ENCODE data around the gene CACNA1I.

DNA sequence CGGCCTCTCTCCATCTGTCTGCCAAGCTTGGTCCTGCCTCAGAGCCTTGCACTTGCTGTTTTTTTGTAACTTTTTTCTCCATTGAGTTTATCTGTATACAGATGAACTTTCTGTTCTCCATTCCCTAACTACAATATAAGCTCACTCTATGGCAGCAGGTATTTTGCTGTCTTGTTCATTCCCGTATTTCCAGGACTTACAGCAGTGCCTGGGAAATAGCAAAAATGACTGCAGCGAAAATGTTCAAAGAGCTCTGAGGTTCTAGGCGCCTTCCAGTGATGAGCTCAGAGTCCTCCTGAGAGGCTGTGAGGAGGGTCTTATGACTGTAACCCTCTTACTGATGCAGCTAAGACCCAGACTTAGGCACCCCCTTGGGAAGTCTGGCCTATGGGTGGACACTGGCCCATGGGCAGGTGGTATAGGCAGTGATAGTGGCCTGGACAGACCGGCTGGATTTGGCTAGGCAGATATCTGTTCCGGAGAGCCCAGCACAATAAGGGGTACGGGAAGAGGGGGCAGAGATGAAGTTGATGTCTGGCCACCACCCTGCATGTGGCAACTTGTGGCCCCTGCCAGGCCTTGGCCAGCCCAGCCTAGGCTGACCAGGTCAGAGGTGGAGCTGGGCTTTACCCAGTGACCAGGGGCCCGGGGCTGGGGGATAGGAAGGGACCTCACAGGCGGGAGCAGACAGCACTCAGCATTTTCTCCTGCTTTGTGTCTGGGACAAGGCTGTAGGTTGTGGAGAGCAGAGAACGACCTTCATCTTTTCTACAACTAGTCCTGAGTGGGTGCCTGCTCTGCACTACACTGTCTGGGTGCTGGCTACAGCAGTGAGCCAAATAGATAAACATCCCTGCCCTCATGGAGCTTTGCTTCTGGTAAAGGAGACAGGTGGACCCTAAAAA, 45.5 kb upstream of the CACNA1I start:
- TF ChIP-seq, protein P1, sequence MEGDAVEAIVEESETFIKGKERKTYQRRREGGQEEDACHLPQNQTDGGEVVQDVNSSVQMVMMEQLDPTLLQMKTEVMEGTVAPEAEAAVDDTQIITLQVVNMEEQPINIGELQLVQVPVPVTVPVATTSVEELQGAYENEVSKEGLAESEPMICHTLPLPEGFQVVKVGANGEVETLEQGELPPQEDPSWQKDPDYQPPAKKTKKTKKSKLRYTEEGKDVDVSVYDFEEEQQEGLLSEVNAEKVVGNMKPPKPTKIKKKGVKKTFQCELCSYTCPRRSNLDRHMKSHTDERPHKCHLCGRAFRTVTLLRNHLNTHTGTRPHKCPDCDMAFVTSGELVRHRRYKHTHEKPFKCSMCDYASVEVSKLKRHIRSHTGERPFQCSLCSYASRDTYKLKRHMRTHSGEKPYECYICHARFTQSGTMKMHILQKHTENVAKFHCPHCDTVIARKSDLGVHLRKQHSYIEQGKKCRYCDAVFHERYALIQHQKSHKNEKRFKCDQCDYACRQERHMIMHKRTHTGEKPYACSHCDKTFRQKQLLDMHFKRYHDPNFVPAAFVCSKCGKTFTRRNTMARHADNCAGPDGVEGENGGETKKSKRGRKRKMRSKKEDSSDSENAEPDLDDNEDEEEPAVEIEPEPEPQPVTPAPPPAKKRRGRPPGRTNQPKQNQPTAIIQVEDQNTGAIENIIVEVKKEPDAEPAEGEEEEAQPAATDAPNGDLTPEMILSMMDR (IDR thresholded peaks at IDR 0.05 in 4 of 5, conservative IDR thresholded peaks at IDR 0.05 in 1 of 5) = no peak
- TF ChIP-seq POLR2A (IDR thresholded peaks at IDR 0.05) = no peak
